Gastrocnemius medialis (tissue), 4 donors: ENCODE data around the gene SIL1. TPM values are rescaled to one million over a fixed set of nuclear protein-coding genes. Genes with fewer than 3 reads are reported as not detected.
"Not testable (repeated sequence)": the region's sequence is repeated elsewhere in the genome, so short reads cannot be mapped to it uniquely, and the experiment has no call there.

Experiments used
- ATAC-seq, 2 donors: fragments of 150-250 bp; one replicate each; pipeline ENCODE4 v1.9.1; 2016
- DNase-seq, 2 donors: peaks; one replicate each; pipeline ENCODE4 v3.0.0-alpha.2; 2019
- H3K27ac ChIP-seq, 4 donors: fragments of 200-600 bp; sonication (generic); 1 replicate in 1 of 4; 2 replicates in 3 of 4; pipeline ENCODE4 v1.5.1; 2016 to 2018; ENCODE audit warnings: mild to moderate bottlenecking in 2 of 4, moderate library complexity in 1 of 4
- H3K27me3 ChIP-seq, 3 donors: fragments of 200-600 bp; sonication (generic) in 2 of 3; 1 replicate in 1 of 3; 2 replicates in 2 of 3; pipeline versions ENCODE4 v1.5.1 to v1.6.0; 2016 to 2019; ENCODE audit warnings: mild to moderate bottlenecking in 1 of 3, moderate library complexity in 1 of 3
- H3K36me3 ChIP-seq, 2 donors: fragments of 200-600 bp; sonication (generic) in 1 of 2; one replicate each; pipeline ENCODE4 v1.5.1; 2017 to 2018
- H3K4me1 ChIP-seq, 2 donors: fragments of 200-600 bp; sonication (generic) in 1 of 2; one replicate each; pipeline ENCODE4 v1.5.1; 2016 to 2017; ENCODE audit warnings: mild to moderate bottlenecking in 2 of 2
- H3K4me3 ChIP-seq, 4 donors: fragments of 200-600 bp; sonication (generic) in 3 of 4; 1 replicate in 1 of 4; 2 replicates in 3 of 4; pipeline ENCODE4 v1.5.1; 2016 to 2019; ENCODE audit warnings: mild to moderate bottlenecking in 2 of 4
- H3K9me3 ChIP-seq, 3 donors: fragments of 200-600 bp; sonication (generic) in 2 of 3; 1 replicate in 1 of 3; 2 replicates in 2 of 3; pipeline ENCODE4 v1.5.1; 2016 to 2019
- CTCF ChIP-seq, 5 experiments: fragments of 450-650 bp in 3 of 5; fragments of 200-600 bp in 2 of 5; sonication (generic) in 2 of 5; IDR thresholded peaks in 4 of 5; conservative IDR thresholded peaks in 1 of 5; 1 replicate in 4 of 5; 2 replicates in 1 of 5; pipeline ENCODE4 v1.5.1; 2016 to 2019; ENCODE audit warnings: antibody characterized with exemption in 5 of 5, mild to moderate bottlenecking in 3 of 5, moderate library complexity in 3 of 5
- POLR2A ChIP-seq, 2 donors: fragments of 450-650 bp; IDR thresholded peaks; one replicate each; pipeline ENCODE4 v1.6.1; 2017; ENCODE audit warnings: antibody characterized with exemption in 2 of 2, mild to moderate bottlenecking in 2 of 2, moderate library complexity in 2 of 2
- in situ Hi-C, 4 donors: fragments of 200-750 bp; cut with MboI; loops; one replicate each; pipeline versions ENCODE4 v1.15.0 to v1.8.0; 2017; ENCODE audit warnings: low sequenced_read_pairs in 4 of 4
- intact Hi-C: fragments of 100-400 bp; cut with DNase I; formaldehyde crosslinking; loops from one replicate; pipeline ENCODE4 v1.15.1; 2023; ENCODE audit warnings: low total_unique reads
- total RNA-seq, 4 donors: library from RNA; depleted of rRNA; stranded (reverse); fragments of >200 nt; gene quantifications; one replicate each; pipeline versions ENCODE4 v1.1.0 to v1.2.3, GENCODE V29; 2016

The SIL1 gene
- total RNA-seq, 4 donors from 2014 or later, result 36.6 to 52.6 (median 48.2) TPM

DNA sequence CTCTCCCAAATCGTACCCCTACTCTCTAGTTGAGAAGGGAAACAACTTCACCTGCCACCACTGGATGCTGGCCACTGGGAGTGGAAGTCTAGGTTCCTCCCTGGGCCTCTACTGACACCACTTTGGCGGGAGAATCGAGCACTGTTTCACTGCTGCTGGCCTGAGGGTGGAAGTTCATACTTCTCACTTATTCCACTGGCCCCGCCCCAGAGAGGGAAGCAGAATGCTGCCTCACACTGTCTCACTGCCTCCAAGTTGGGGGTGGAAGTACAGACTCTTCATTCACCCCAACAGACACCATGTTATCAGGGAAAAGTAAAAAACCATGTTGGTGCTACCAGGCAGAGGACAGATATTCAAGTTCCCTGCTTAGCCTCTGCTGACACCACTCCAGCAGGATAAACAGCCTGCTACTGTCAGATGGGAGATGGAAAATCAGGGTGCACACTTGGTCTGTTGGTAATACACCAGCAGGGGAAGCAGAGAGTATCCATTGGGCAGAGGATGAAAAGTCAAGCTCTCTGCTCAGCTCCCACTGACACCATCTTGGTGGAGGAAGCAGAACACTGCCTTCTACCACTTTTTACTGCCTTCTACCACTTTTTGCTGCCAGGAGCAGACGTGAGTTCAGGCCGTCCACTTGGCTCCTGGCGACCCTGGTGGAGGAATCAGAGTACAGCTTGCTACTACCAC lies 159.4 kb downstream of the SIL1 start:
- DNase-seq (no peak), ATAC-seq (no peak)
- H3K36me3 ChIP-seq, result no peaks in the 10 kb centered on the region
- H3K27ac ChIP-seq, result no peak overlapping the region
- intact Hi-C loops (no loop called here), in situ Hi-C loops (no loop called here)
- H3K4me3 ChIP-seq, result no peak overlapping the region
- H3K27me3 ChIP-seq, result no peaks in the 10 kb centered on the region
- no peaks in the 10 kb centered on the region for H3K4me1 ChIP-seq
- TF ChIP-seq CTCF (IDR thresholded peaks at IDR 0.05 in 4 of 5, conservative IDR thresholded peaks at IDR 0.05 in 1 of 5) (no peak), POLR2A (IDR thresholded peaks at IDR 0.05) (no peak)
- H3K9me3 ChIP-seq, result no peaks in the 10 kb centered on the region

- ATAC-seq (no peak), DNase-seq (no peak)
- intact Hi-C loops (no loop called here), in situ Hi-C loops (no loop called here)
- no peaks in the 10 kb centered on the region for H3K4me1 ChIP-seq
- no peaks in the 10 kb centered on the region for H3K9me3 ChIP-seq
- no peak overlapping the region for H3K4me3 ChIP-seq
- no peaks in the 10 kb centered on the region for H3K27me3 ChIP-seq
- no peak for TF ChIP-seq CTCF (IDR thresholded peaks at IDR 0.05 in 4 of 5, conservative IDR thresholded peaks at IDR 0.05 in 1 of 5)
- TF ChIP-seq POLR2A (IDR thresholded peaks at IDR 0.05), result no peak
- H3K27ac ChIP-seq, result no peak overlapping the region
- H3K36me3 ChIP-seq, result no peaks in the 10 kb centered on the region
These were observed 160.4 kb downstream of the SIL1 start for GRCh38 chr5:139037732-139038131.

DNA sequence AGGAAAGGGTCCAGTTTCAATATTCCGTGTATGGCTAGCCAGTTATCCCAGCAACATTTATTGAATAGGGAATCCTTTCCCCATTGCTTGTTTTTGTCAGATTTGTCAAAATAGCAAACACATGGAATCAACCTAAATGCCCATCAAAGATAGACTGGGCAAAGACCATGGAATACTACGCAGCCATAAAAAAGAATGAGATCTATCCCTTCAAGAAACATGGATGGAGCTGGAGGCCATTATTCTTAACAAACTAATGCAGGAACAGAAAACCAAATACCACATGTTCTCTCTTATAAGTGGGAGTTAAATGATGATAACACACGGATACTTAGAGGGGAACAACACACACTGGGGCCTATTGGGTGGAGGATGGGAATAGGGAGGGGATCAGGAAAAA lies 161.8 kb downstream of the SIL1 start:
- H3K9me3 ChIP-seq, in situ Hi-C loops, H3K36me3 ChIP-seq, ATAC-seq, DNase-seq, H3K4me1 ChIP-seq, H3K27me3 ChIP-seq, H3K4me3 ChIP-seq, H3K27ac ChIP-seq, intact Hi-C loops: not testable (repeated sequence)

DNA sequence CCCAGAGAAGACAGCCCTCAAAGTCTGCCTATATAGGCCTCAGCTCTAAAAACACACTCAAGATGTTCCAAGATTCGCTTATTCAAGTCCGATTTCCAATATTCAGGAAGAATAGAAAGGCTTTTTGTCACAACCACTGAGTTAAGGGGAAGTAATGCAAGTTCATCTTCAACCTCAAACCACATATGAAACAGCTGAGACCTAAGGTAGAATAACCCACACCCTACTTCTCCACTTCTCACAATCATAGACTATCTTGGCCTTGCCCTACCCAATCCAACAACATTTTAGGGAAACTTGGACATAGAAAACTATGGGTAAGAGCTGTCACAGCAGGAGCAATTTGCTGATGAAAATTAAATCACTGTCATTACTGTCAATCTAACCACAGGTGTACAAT lies 171.0 kb downstream of the SIL1 start:
- no peaks in the 10 kb centered on the region for H3K27me3 ChIP-seq
- H3K36me3 ChIP-seq, result no peaks in the 10 kb centered on the region
- TF ChIP-seq POLR2A (IDR thresholded peaks at IDR 0.05) (no peak), CTCF (IDR thresholded peaks at IDR 0.05 in 4 of 5, conservative IDR thresholded peaks at IDR 0.05 in 1 of 5) (no peak)
- intact Hi-C loops (no loop called here), in situ Hi-C loops (no loop called here)
- no peak overlapping the region for H3K27ac ChIP-seq
- no peak overlapping the region for H3K4me3 ChIP-seq
- no peak for DNase-seq
- no peak for ATAC-seq
- H3K9me3 ChIP-seq, result no peaks in the 10 kb centered on the region
- peaks cover 0 to 4% of the 10 kb centered on the region in 2 donors for H3K4me1 ChIP-seq

DNA sequence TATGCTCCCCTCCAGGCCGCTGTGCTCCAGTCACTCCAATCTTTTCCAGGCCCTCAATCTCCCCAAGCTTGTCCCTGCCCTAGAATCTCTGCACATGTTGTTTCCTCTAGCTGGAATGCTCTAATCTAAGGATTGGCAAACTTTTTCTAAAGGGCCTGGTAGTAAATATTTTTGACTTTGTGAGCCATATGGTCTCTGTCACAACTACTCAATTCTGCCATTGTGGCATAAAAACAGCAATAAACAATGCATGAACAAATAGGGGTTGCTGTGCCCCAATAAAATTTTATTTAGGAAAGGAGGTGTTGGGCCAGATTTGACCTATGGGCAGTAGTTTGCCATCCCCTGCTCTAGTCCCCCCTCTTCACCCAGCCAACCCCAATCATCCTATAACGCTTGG lies 172.5 kb downstream of the SIL1 start:
- no peak overlapping the region for H3K4me3 ChIP-seq
- H3K27me3 ChIP-seq, result no peaks in the 10 kb centered on the region
- H3K27ac ChIP-seq, result no peak overlapping the region
- TF ChIP-seq CTCF (IDR thresholded peaks at IDR 0.05 in 4 of 5, conservative IDR thresholded peaks at IDR 0.05 in 1 of 5), result no peak
- no peak for TF ChIP-seq POLR2A (IDR thresholded peaks at IDR 0.05)
- peaks cover 0 to 5% of the 10 kb centered on the region in 2 donors for H3K36me3 ChIP-seq
- ATAC-seq (no peak), DNase-seq (no peak)
- peaks cover 0 to 4% of the 10 kb centered on the region in 2 donors for H3K4me1 ChIP-seq
- intact Hi-C loops (no loop called here), in situ Hi-C loops (no loop called here)
- no peaks in the 10 kb centered on the region for H3K9me3 ChIP-seq
